Gastroesophageal sphincter (tissue), 4 donors: ENCODE measurements around the gene KTN1. TPM values are rescaled to one million over a fixed set of nuclear protein-coding genes. Genes with fewer than 3 reads are reported as not detected.

Experiments used
- ATAC-seq: fragments of 150-250 bp; one replicate; pipeline ENCODE4 v1.9.1; 2016; ENCODE audit warnings: mild to moderate bottlenecking, moderate library complexity
- H3K27ac ChIP-seq, 4 donors: fragments of 200-600 bp; sonication (generic) in 3 of 4; 1 replicate in 3 of 4; 2 replicates in 1 of 4; pipeline ENCODE4 v1.5.1; 2016 to 2019
- H3K27me3 ChIP-seq: fragments of 200-600 bp; sonication (generic); one replicate; pipeline ENCODE4 v1.5.1; 2019
- H3K36me3 ChIP-seq, 2 donors: fragments of 200-600 bp; sonication (generic); one replicate each; pipeline ENCODE4 v1.5.1; 2019; ENCODE audit warnings: control low read depth in 1 of 2
- H3K4me1 ChIP-seq, 3 donors: fragments of 200-600 bp; sonication (generic); 1 replicate in 2 of 3; 2 replicates in 1 of 3; pipeline ENCODE4 v1.5.1; 2016 to 2019; ENCODE audit warnings: control low read depth in 2 of 3
- H3K4me3 ChIP-seq, 2 donors: fragments of 200-600 bp; sonication (generic); one replicate each; pipeline ENCODE4 v1.5.1; 2019; ENCODE audit warnings: mild to moderate bottlenecking in 1 of 2, moderate library complexity in 1 of 2
- H3K9me3 ChIP-seq, 3 donors: fragments of 200-600 bp; sonication (generic); one replicate each; pipeline ENCODE4 v1.5.1; 2017 to 2019; ENCODE audit warnings: control low read depth in 2 of 3
- CTCF ChIP-seq, 4 experiments: fragments of 200-600 bp in 2 of 4; fragments of 450-650 bp in 2 of 4; sonication (generic) in 1 of 4; IDR thresholded peaks; one replicate each; pipeline ENCODE4 v1.5.1; 2017 to 2019; ENCODE audit warnings: antibody characterized with exemption in 4 of 4, mild to moderate bottlenecking in 2 of 4, moderate library complexity in 2 of 4
- EP300 ChIP-seq: sonication (generic); formaldehyde crosslinking; IDR thresholded peaks from one replicate; pipeline ENCODE4 v1.6.1; 2017; ENCODE audit warnings: antibody characterized with exemption, mild to moderate bottlenecking
- POLR2A ChIP-seq, 2 donors: fragments of 450-650 bp; IDR thresholded peaks; one replicate each; pipeline ENCODE4 v1.6.1; 2017; ENCODE audit warnings: antibody characterized with exemption in 2 of 2, mild to moderate bottlenecking in 2 of 2, moderate library complexity in 1 of 2
- POLR2AphosphoS5 ChIP-seq: sonication (generic); formaldehyde crosslinking; IDR thresholded peaks from one replicate; pipeline ENCODE4 v1.6.1; 2017; ENCODE audit warnings: antibody characterized with exemption
- WGBS, 2 donors: methylation state at CpG; one replicate each; pipeline ENCODE4 v1.1.5; 2018; ENCODE audit warnings: low coverage in 1 of 2; 5-methylcytosine and 5-hydroxymethylcytosine counted together
- total RNA-seq, 4 donors: library from RNA; depleted of rRNA; stranded (reverse); fragments of >200 nt; gene quantifications; one replicate each; pipeline ENCODE4 v1.1.0, GENCODE V29; 2016

The KTN1 gene
- total RNA-seq, 4 donors from 2014 or later = 144 to 204 (median 171) TPM

DNA sequence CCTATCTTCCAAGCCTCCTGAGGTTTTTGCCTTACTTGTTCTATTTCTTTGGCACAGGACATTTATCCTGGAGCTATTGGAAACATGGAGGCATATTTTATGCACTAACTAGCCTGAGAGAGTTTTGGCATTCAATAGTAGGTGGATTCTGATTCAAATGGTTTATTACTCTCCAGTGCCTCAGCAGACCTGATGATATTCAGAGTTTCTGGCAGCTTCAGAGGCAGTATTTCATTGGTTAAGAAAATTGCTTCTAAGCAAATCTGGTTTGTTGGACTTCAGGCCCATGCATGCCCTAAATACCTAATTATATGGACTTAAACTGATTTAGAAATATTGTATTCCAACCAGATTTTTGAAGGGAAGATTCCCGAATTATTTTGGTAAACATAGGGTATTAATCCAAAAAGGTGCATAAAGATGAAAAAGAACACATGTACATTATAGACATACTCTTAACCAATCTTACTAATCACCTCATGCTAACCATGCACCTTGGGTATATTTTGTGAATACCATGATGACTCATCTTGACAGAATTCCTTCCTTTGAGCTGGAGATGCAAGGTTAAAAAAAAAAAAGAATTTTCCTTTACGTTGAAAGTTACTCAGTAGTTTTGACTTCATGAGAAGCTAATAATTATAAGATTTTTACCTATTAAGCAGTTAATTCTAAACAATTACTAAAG is 44.3 kb upstream of the KTN1 start:
- ATAC-seq = no peak
- TF ChIP-seq POLR2A (IDR thresholded peaks at IDR 0.05) (no peak), EP300 (no peak), POLR2AphosphoS5 (no peak), CTCF (IDR thresholded peaks at IDR 0.05) (no peak)
- no peak overlapping the region for H3K4me3 ChIP-seq
- WGBS, 2 donors = 62 to 67% methylated on average over 2 of the region's 2 CpGs
- H3K4me1 ChIP-seq = no peaks in the 10 kb centered on the region
- H3K27ac ChIP-seq = no peak overlapping the region
- no peaks in the 10 kb centered on the region for H3K36me3 ChIP-seq
- H3K27me3 ChIP-seq = no peaks in the 10 kb centered on the region
- H3K9me3 ChIP-seq = peaks cover 0 to 7% (median 0%) of the 10 kb centered on the region in 3 donors

GRCh38 chr14:55536204-55536708 is 43.8 kb upstream of the KTN1 start:
- no peaks in the 10 kb centered on the region for H3K36me3 ChIP-seq
- peaks cover 0 to 7% (median 0%) of the 10 kb centered on the region in 3 donors for H3K9me3 ChIP-seq
- ATAC-seq = no peak
- no peaks in the 10 kb centered on the region for H3K4me1 ChIP-seq
- H3K27me3 ChIP-seq = no peaks in the 10 kb centered on the region
- no peak overlapping the region for H3K27ac ChIP-seq
- TF ChIP-seq POLR2A (IDR thresholded peaks at IDR 0.05) (no peak), CTCF (IDR thresholded peaks at IDR 0.05) (no peak), EP300 (no peak), POLR2AphosphoS5 (no peak)
- no peak overlapping the region for H3K4me3 ChIP-seq

DNA sequence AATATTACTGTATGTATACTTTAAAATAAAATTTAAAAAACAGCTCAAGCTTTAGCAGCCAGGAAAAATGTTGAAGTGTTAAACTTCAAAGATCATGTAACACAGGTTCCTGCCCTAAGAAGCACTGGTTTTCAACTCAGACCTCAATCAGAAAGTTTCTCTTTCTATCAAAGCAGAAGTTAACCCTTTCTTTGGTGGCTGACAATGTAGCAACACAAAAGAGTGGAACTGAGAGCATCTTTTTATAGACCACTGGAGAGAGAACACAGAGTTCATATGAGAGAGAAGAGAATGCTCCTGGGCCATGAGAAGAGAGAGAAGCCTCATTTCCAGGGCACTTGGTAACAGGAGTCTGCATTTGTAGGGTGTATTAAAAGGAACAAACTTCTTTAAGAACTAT is 42.2 kb upstream of the KTN1 start:
- H3K27ac ChIP-seq = no peak overlapping the region
- H3K36me3 ChIP-seq = no peaks in the 10 kb centered on the region
- peaks cover 0 to 7% (median 0%) of the 10 kb centered on the region in 3 donors for H3K9me3 ChIP-seq
- H3K4me1 ChIP-seq = no peaks in the 10 kb centered on the region
- no peak for ATAC-seq
- H3K27me3 ChIP-seq = no peaks in the 10 kb centered on the region
- no peak overlapping the region for H3K4me3 ChIP-seq
- TF ChIP-seq POLR2A (IDR thresholded peaks at IDR 0.05) = no peak
- no peak for TF ChIP-seq CTCF (IDR thresholded peaks at IDR 0.05)
- no peak for TF ChIP-seq POLR2AphosphoS5
- TF ChIP-seq EP300 = no peak

DNA sequence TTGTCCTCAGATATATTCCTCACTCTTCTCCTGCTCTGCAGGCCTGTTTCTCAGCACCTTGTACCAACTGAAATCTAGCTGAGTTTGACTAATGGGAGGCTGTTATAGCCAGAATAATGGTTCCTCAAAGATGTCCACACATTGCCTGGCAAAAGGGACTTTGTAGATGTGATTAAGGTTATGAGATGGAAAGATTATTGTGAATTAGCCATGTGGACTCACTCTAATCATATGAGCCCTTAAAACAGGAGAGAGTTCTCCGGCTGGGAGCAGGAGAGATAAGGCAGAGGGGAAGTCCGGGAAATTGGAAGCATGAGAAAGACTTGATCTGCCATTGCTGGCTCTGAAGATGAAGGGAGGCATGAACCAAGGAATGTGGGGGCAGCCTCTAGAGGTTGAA is 40.0 kb upstream of the KTN1 start:
- H3K27ac ChIP-seq = no peak overlapping the region
- 84 to 90% methylated on average over 2 of the region's 2 CpGs for WGBS, 2 donors
- no peak for ATAC-seq
- H3K4me1 ChIP-seq = no peaks in the 10 kb centered on the region
- peaks cover 0 to 7% (median 0%) of the 10 kb centered on the region in 3 donors for H3K9me3 ChIP-seq
- H3K4me3 ChIP-seq = no peak overlapping the region
- TF ChIP-seq POLR2AphosphoS5 (no peak), EP300 (no peak), CTCF (IDR thresholded peaks at IDR 0.05) (no peak), POLR2A (IDR thresholded peaks at IDR 0.05) (no peak)
- no peaks in the 10 kb centered on the region for H3K36me3 ChIP-seq
- no peaks in the 10 kb centered on the region for H3K27me3 ChIP-seq
